Right ventricle myocardium inferior (tissue), 1 donor: Measurements from ENCODE around the gene EFR3B. TPM values are rescaled to one million over a fixed set of nuclear protein-coding genes. Genes with fewer than 3 reads are reported as not detected.
"Not testable (repeated sequence)": the region's sequence is repeated elsewhere in the genome, so short reads cannot be mapped to it uniquely, and the experiment has no call there.

Experiments
- ATAC-seq: fragments of 200-7000 bp; cut with Tn5 transposase; one replicate; pipeline ENCODE4 v1.9.1; 2020; ENCODE audit warnings: mild to moderate bottlenecking, moderate library complexity
- DNase-seq: peaks from one replicate; pipeline ENCODE4 v3.0.0; 2021; ENCODE audit errors: missing footprints
- intact Hi-C: fragments of 100-400 bp; cut with DNase I; formaldehyde crosslinking; loops from one replicate; pipeline ENCODE4 v1.11.0; 2022
- total RNA-seq: library from RNA; stranded (reverse); fragmentation: NEBNext Ultra II Directional; extraction: Animal tissue kit (Norgen Biotek cat#: 25700); gene quantifications from one replicate; pipeline ENCODE4 v1.2.1, GENCODE V29; 2021
- donor health status: DM: no; HTN: yes; CAD: no; lungs with severe emphysema.

The EFR3B gene
- total RNA-seq, 1 donor from 2014 or later: 4.1 TPM

GRCh38 chr2:25088817-25089516, 47.1 kb downstream of the EFR3B start:
- DNase-seq (no peak), ATAC-seq (peak; percentile 26)
- intact Hi-C loops: no loop called here

- DNase-seq (no peak), ATAC-seq (no peak)
- intact Hi-C loops: no loop called here
These were observed 47.9 kb downstream of the EFR3B start for GRCh38 chr2:25089605-25090315.

GRCh38 chr2:25090801-25091200, 48.9 kb downstream of the EFR3B start:
- intact Hi-C loops: no loop called here
- DNase-seq (no peak), ATAC-seq (no peak)

GRCh38 chr2:25091265-25091664, 49.4 kb downstream of the EFR3B start:
- intact Hi-C loops: no loop called here
- no peak for DNase-seq
- no peak for ATAC-seq

- intact Hi-C loops: no loop called here
- no peak for DNase-seq
- no peak for ATAC-seq
These were observed 56.2 kb downstream of the EFR3B start for GRCh38 chr2:25098056-25098455.

- DNase-seq (no peak), ATAC-seq (peak; percentile 91)
- intact Hi-C loops: no loop called here
These were observed 57.0 kb downstream of the EFR3B start for GRCh38 chr2:25098670-25099486.

- ATAC-seq, DNase-seq, intact Hi-C loops: not testable (repeated sequence)
These were observed 60.5 kb downstream of the EFR3B start for GRCh38 chr2:25102352-25102751.

GRCh38 chr2:25103287-25103871, 61.5 kb downstream of the EFR3B start:
- intact Hi-C loops: no loop called here
- ATAC-seq (no peak), DNase-seq (no peak)

- DNase-seq: no peak
- intact Hi-C loops: no loop called here
- ATAC-seq: no peak
These were observed 62.9 kb downstream of the EFR3B start for GRCh38 chr2:25104736-25105135.

GRCh38 chr2:25105336-25106085, 63.6 kb downstream of the EFR3B start:
- ATAC-seq (no peak), DNase-seq (no peak)
- intact Hi-C loops: no loop called here

- DNase-seq: no peak
These were observed 67.9 kb downstream of the EFR3B start for GRCh38 chr2:25109822-25110221.

GRCh38 chr2:25112113-25112512, 70.2 kb downstream of the EFR3B start:
- DNase-seq (no peak), ATAC-seq (no peak)
- intact Hi-C loops: no loop called here

More at GRCh38 chr2:25109822-25110221, 67.9 kb downstream of the EFR3B start:
- ATAC-seq: no peak
- intact Hi-C loops: no loop called here

GRCh38 chr2:25115249-25115883, 73.5 kb downstream of the EFR3B start:
- intact Hi-C loops: no loop called here
- ATAC-seq (no peak), DNase-seq (no peak)

GRCh38 chr2:25115902-25116301, 74.0 kb downstream of the EFR3B start:
- ATAC-seq: no peak
- no peak for DNase-seq
- intact Hi-C loops: no loop called here

- DNase-seq: no peak
- no peak for ATAC-seq
- intact Hi-C loops: no loop called here
These were observed 75.1 kb downstream of the EFR3B start for GRCh38 chr2:25116956-25117355.

- intact Hi-C loops: no loop called here
- DNase-seq (no peak), ATAC-seq (no peak)
These were observed 77.4 kb downstream of the EFR3B start for GRCh38 chr2:25119263-25119662.

- no peak for ATAC-seq
These were observed 80.5 kb downstream of the EFR3B start for GRCh38 chr2:25122367-25122766.

GRCh38 chr2:25123682-25124081, 81.8 kb downstream of the EFR3B start:
- ATAC-seq (no peak), DNase-seq (no peak)
- intact Hi-C loops: no loop called here

More at GRCh38 chr2:25122367-25122766, 80.5 kb downstream of the EFR3B start:
- intact Hi-C loops: no loop called here
- no peak for DNase-seq
